ENCODE measurements around the gene TRAPPC2L. TPM values are rescaled to one million over a fixed set of nuclear protein-coding genes. Genes with fewer than 3 reads are reported as not detected.

The TRAPPC2L gene
- total RNA-seq, 1 experiment from 2014 or later = 94.1 TPM

GRCh38 chr16:88821168-88821850 lies 35.6 kb upstream of the TRAPPC2L start:
- ATAC-seq (peak; percentile 52), DNase-seq (ENCODE audit: low read depth, low spot score) (no peak)
- no peaks in the 10 kb centered on the region for H3K27me3 ChIP-seq (ENCODE audit: insufficient read depth, low read length)
- POLR2A ChIA-PET = no interaction called here
- no TSS peak for BruUV-seq (replicated peaks)
- intact Hi-C loops (cut with micrococcal nuclease) = no loop called here
- no peak overlapping the region for H3K9ac ChIP-seq (ENCODE audit: low read length)
- H3K36me3 ChIP-seq (ENCODE audit: control insufficient read depth in 1 of 2, insufficient read depth in 2 of 2, low read length in 2 of 2) = no peaks in the 10 kb centered on the region
- no peaks in the 10 kb centered on the region for H3K79me2 ChIP-seq (ENCODE audit: insufficient read depth, low read length)
- H3K4me3 ChIP-seq (replicated peaks in 1 of 2; ENCODE audit: low read depth in 1 of 2, low read length in 2 of 2) = no peak overlapping the region
- H2AFZ ChIP-seq (ENCODE audit: low read depth, low read length, poor library complexity, severe bottlenecking) = no peak overlapping the region
- CTCF ChIA-PET = no interaction called here
- no peak for TF ChIP-seq FOSL1 (IDR thresholded peaks at IDR 0.05; ENCODE audit: low read depth)
- TF ChIP-seq CTCF (IDR thresholded peaks at IDR 0.05 in 2 of 3, conservative IDR thresholded peaks at IDR 0.05 in 1 of 3; ENCODE audit: borderline replicate concordance in 1 of 3, insufficient read depth in 1 of 3, low read depth in 2 of 3, low read length in 2 of 3) = peak in 2 of 3 experiments; percentile 23 to 24; a peak in 2 of 6 replicates
- TF ChIP-seq POLR2A (IDR thresholded peaks at IDR 0.05; ENCODE audit: borderline replicate concordance, extremely low read depth, insufficient read depth, insufficient read length) = no peak
- TF ChIP-seq TCF7L2 (IDR thresholded peaks at IDR 0.05; ENCODE audit: borderline replicate concordance, extremely low read depth, insufficient read depth, insufficient read length) = no peak
- TF ChIP-seq ATF3 (IDR thresholded peaks at IDR 0.05) = no peak
- no peak for TF ChIP-seq CBX3 (IDR thresholded peaks at IDR 0.05; ENCODE audit: low read depth)
- TF ChIP-seq ELF1 (IDR thresholded peaks at IDR 0.05; ENCODE audit: borderline replicate concordance, low read depth) = no peak
- TF ChIP-seq SP1 (IDR thresholded peaks at IDR 0.05; ENCODE audit: low read depth) = no peak
- RAD21 ChIA-PET (ENCODE audit: low non-redundant PET in 1 of 2, low total read pairs in 2 of 2, uncharacterized antibody in 2 of 2, unreplicated experiment in 2 of 2) = no interaction called here
- no peaks in the 10 kb centered on the region for H4K20me1 ChIP-seq (ENCODE audit: insufficient read depth)
- no peaks in the 10 kb centered on the region for H3K9me3 ChIP-seq (ENCODE audit: control insufficient read depth in 1 of 2, insufficient read depth in 1 of 2, low read depth in 1 of 2, low read length in 2 of 2)
- H3K4me1 ChIP-seq (ENCODE audit: control insufficient read depth in 1 of 2, insufficient read depth in 2 of 2, low read length in 2 of 2) = no peaks in the 10 kb centered on the region
- H3K9me2 ChIP-seq (ENCODE audit: insufficient read depth) = no peaks in the 10 kb centered on the region
- no peak overlapping the region for H3K4me2 ChIP-seq (ENCODE audit: low read length)
- no peak overlapping the region for H3K27ac ChIP-seq (ENCODE audit: low read depth, low read length)

Data from HCT116 (cell line).